Esophagus squamous epithelium (tissue), 5 donors: ENCODE results near the gene CSMD2. TPM values are rescaled to one million over a fixed set of nuclear protein-coding genes. Genes with fewer than 3 reads are reported as not detected.

Source experiments
- DNase-seq: peaks from one replicate; lab custom pipeline; 2025; lab: John Stamatoyannopoulos, UW
- H3K27ac ChIP-seq, 4 donors: fragments of 200-600 bp; sonication (generic); one replicate each; pipeline ENCODE4 v1.5.1; 2016 to 2019; ENCODE audit warnings: mild to moderate bottlenecking in 1 of 4
- H3K27me3 ChIP-seq, 4 donors: fragments of 200-600 bp; sonication (generic); 1 replicate in 3 of 4; 2 replicates in 1 of 4; pipeline versions ENCODE4 v1.5.1 to v1.6.0; 2017 to 2021; ENCODE audit warnings: antibody characterized with exemption in 1 of 4
- H3K36me3 ChIP-seq, 3 donors: fragments of 200-600 bp; sonication (generic); one replicate each; pipeline ENCODE4 v1.5.1; 2016 to 2019
- H3K4me1 ChIP-seq, 3 donors: fragments of 200-600 bp; sonication (generic); one replicate each; pipeline ENCODE4 v1.5.1; 2017 to 2019
- H3K4me3 ChIP-seq, 4 donors: fragments of 200-600 bp; sonication (generic); 1 replicate in 3 of 4; 2 replicates in 1 of 4; pipeline ENCODE4 v1.5.1; 2016 to 2019; ENCODE audit warnings: mild to moderate bottlenecking in 2 of 4, moderate library complexity in 1 of 4
- H3K9me3 ChIP-seq, 3 donors: fragments of 200-600 bp; sonication (generic); one replicate each; pipeline ENCODE4 v1.5.1; 2016 to 2019
- CTCF ChIP-seq, 6 experiments: fragments of 450-650 bp in 4 of 6; fragments of 200-600 bp in 2 of 6; sonication (generic) in 2 of 6; IDR thresholded peaks; one replicate each; pipeline ENCODE4 v1.5.1; 2016 to 2019; ENCODE audit warnings: antibody characterized with exemption in 6 of 6, mild to moderate bottlenecking in 4 of 6, moderate library complexity in 4 of 6
- POLR2A ChIP-seq, 4 donors: fragments of 450-650 bp; IDR thresholded peaks; one replicate each; pipeline ENCODE4 v1.6.1; 2017; ENCODE audit warnings: antibody characterized with exemption in 4 of 4, mild to moderate bottlenecking in 4 of 4, moderate library complexity in 3 of 4
- WGBS, 2 donors: methylation state at CpG; one replicate each; pipeline ENCODE4 v1.1.5; 2018; 5-methylcytosine and 5-hydroxymethylcytosine counted together
- intact Hi-C: fragments of 100-400 bp; cut with DNase I; formaldehyde crosslinking; loops from one replicate; pipeline ENCODE4 v1.15.0; 2022
- total RNA-seq, 4 donors: library from RNA; depleted of rRNA; stranded (reverse); fragments of >200 nt; gene quantifications; one replicate each; pipeline ENCODE4 v1.1.0, GENCODE V29; 2016
- donor health status: DM: yes; HTN: yes; CAD: no.

Gene CSMD2
- total RNA-seq, 4 donors from 2014 or later: under 0.01 to 0.13 TPM; not detected in 2

- H3K27me3 ChIP-seq: peaks cover 0 to 57% (median 0%) of the 10 kb centered on the region in 4 donors
- no peaks in the 10 kb centered on the region for H3K36me3 ChIP-seq
- intact Hi-C loops: no loop called here
- no peaks in the 10 kb centered on the region for H3K4me1 ChIP-seq
- no peak for TF ChIP-seq POLR2A (IDR thresholded peaks at IDR 0.05)
- no peak for TF ChIP-seq CTCF (IDR thresholded peaks at IDR 0.05)
- DNase-seq: no peak
- no peak overlapping the region for H3K27ac ChIP-seq
- 64 to 69% methylated on average over 7 to 9 of the region's 9 CpGs for WGBS, 2 donors
- no peaks in the 10 kb centered on the region for H3K9me3 ChIP-seq
- no peak overlapping the region for H3K4me3 ChIP-seq
Observed at GRCh38 chr1:33713058-33713877, 451.8 kb downstream of the CSMD2 start.

- Histone ChIP-seq H3K9me3 (no peaks in the 10 kb centered on the region), H3K4me1 (no peaks in the 10 kb centered on the region), H3K27me3 (peaks cover 0 to 57% (median 0%) of the 10 kb centered on the region in 4 donors), H3K36me3 (no peaks in the 10 kb centered on the region), H3K27ac (no peak overlapping the region), H3K4me3 (no peak overlapping the region)
- 50 to 65% methylated on average over 6 of the region's 6 CpGs for WGBS, 2 donors
- TF ChIP-seq POLR2A (IDR thresholded peaks at IDR 0.05) (no peak), CTCF (IDR thresholded peaks at IDR 0.05) (no peak)
- no peak for DNase-seq
- intact Hi-C loops: no loop called here
Observed at GRCh38 chr1:33712186-33712585, 452.8 kb downstream of the CSMD2 start.

- 22 to 30% methylated on average over 5 to 6 of the region's 6 CpGs for WGBS, 2 donors
- TF ChIP-seq CTCF (IDR thresholded peaks at IDR 0.05) (no peak), POLR2A (IDR thresholded peaks at IDR 0.05) (no peak)
Observed at GRCh38 chr1:33711511-33711910, 453.5 kb downstream of the CSMD2 start.

GRCh38 chr1:33710967-33711366 lies 454.1 kb downstream of the CSMD2 start:
- Histone ChIP-seq H3K4me3 (no peak overlapping the region), H3K27me3 (peaks cover 0 to 64% (median 0%) of the 10 kb centered on the region in 4 donors), H3K27ac (no peak overlapping the region), H3K4me1 (no peaks in the 10 kb centered on the region), H3K36me3 (no peaks in the 10 kb centered on the region), H3K9me3 (no peaks in the 10 kb centered on the region)
- intact Hi-C loops: no loop called here
- no peak for DNase-seq
- TF ChIP-seq CTCF (IDR thresholded peaks at IDR 0.05) (no peak), POLR2A (IDR thresholded peaks at IDR 0.05) (no peak)
- 21 to 42% methylated on average over 2 of the region's 2 CpGs for WGBS, 2 donors

More at GRCh38 chr1:33711511-33711910, 453.5 kb downstream of the CSMD2 start:
- no peak for DNase-seq
- intact Hi-C loops: no loop called here
- no peak overlapping the region for H3K27ac ChIP-seq
- no peaks in the 10 kb centered on the region for H3K9me3 ChIP-seq
- H3K27me3 ChIP-seq: peaks cover 0 to 62% (median 0%) of the 10 kb centered on the region in 4 donors
- no peaks in the 10 kb centered on the region for H3K36me3 ChIP-seq
- no peaks in the 10 kb centered on the region for H3K4me1 ChIP-seq
- no peak overlapping the region for H3K4me3 ChIP-seq
